Transverse colon (tissue), 4 donors: ENCODE data around the gene DENND1B. TPM values are rescaled to one million over a fixed set of nuclear protein-coding genes. Genes with fewer than 3 reads are reported as not detected.

Source experiments
- DNase-seq: peaks from one replicate; pipeline ENCODE4 v3.0.0-alpha.2; 2019
- H3K27ac ChIP-seq, 4 donors: fragments of 200-600 bp; sonication (generic); 2 replicates each; pipeline ENCODE4 v1.5.1; 2016 to 2018; ENCODE audit warnings: inconsistent platforms in 4 of 4
- H3K27me3 ChIP-seq: fragments of 200-600 bp; sonication (generic); 2 replicates; pipeline ENCODE4 v1.5.1; 2017; ENCODE audit warnings: inconsistent platforms
- H3K36me3 ChIP-seq, 4 donors: fragments of 200-600 bp; sonication (generic); 2 replicates each; pipeline ENCODE4 v1.5.1; 2017 to 2019; ENCODE audit warnings: inconsistent platforms in 4 of 4
- H3K4me1 ChIP-seq, 4 donors: fragments of 200-600 bp; sonication (generic); 2 replicates each; pipeline ENCODE4 v1.5.1; 2017 to 2020; ENCODE audit warnings: inconsistent platforms in 4 of 4
- H3K4me3 ChIP-seq, 4 donors: fragments of 200-600 bp; sonication (generic); 1 replicate in 1 of 4; 2 replicates in 3 of 4; pipeline versions ENCODE4 v1.5.1 to v1.6.1; 2017 to 2019; ENCODE audit warnings: inconsistent platforms in 4 of 4
- H3K9me3 ChIP-seq, 2 donors: fragments of 200-600 bp; sonication (generic); 2 replicates each; pipeline ENCODE4 v1.5.1; 2017 to 2019; ENCODE audit warnings: inconsistent platforms in 2 of 2
- CTCF ChIP-seq, 5 experiments: fragments of 200-600 bp in 3 of 5; fragments of 450-650 bp in 2 of 5; sonication (generic) in 3 of 5; IDR thresholded peaks; 1 replicate in 2 of 5; 2 replicates in 3 of 5; pipeline ENCODE4 v1.5.1; 2016 to 2017; ENCODE audit warnings: antibody characterized with exemption in 5 of 5, inconsistent platforms in 3 of 5, mild to moderate bottlenecking in 2 of 5, moderate library complexity in 1 of 5
- EP300 ChIP-seq: sonication (generic); formaldehyde crosslinking; IDR thresholded peaks from one replicate; pipeline ENCODE4 v1.6.1; 2017; ENCODE audit warnings: antibody characterized with exemption, low read depth
- POLR2A ChIP-seq: fragments of 450-650 bp; IDR thresholded peaks from one replicate; pipeline ENCODE4 v1.6.1; 2016; ENCODE audit warnings: antibody characterized with exemption, mild to moderate bottlenecking, moderate library complexity
- POLR2AphosphoS5 ChIP-seq, 3 donors: sonication (generic); formaldehyde crosslinking; IDR thresholded peaks; one replicate each; pipeline ENCODE4 v1.6.1; 2016; ENCODE audit warnings: antibody characterized with exemption in 3 of 3
- WGBS, 2 donors: methylation state at CpG; one replicate each; pipeline ENCODE4 v1.1.5; 2018; ENCODE audit warnings: low coverage in 1 of 2; 5-methylcytosine and 5-hydroxymethylcytosine counted together
- in situ Hi-C, 4 donors: fragments of 200-750 bp; cut with MboI; loops; one replicate each; pipeline versions ENCODE4 v1.15.0 to v1.15.1; 2017; ENCODE audit warnings: low sequenced_read_pairs in 3 of 4, low pct_ligation_motif_present in 1 of 4, low pct_unique_long_range_greater_than_20kb in 1 of 4
- intact Hi-C: fragments of 100-400 bp; cut with DNase I; formaldehyde crosslinking; loops from one replicate; pipeline ENCODE4 v1.15.1; 2023; ENCODE audit warnings: low total_unique reads
- total RNA-seq, 4 donors: library from RNA; depleted of rRNA; stranded (reverse); fragments of >200 nt; gene quantifications; one replicate each; pipeline ENCODE4 v1.1.0, GENCODE V29; 2016

The DENND1B gene
- total RNA-seq, 4 donors from 2014 or later, result 21.9 to 59.9 (median 42.3) TPM

- Histone ChIP-seq H3K4me3 (no peak overlapping the region), H3K27ac (no peak overlapping the region), H3K27me3 (no peaks in the 10 kb centered on the region), H3K9me3 (no peaks in the 10 kb centered on the region), H3K36me3 (no peaks in the 10 kb centered on the region), H3K4me1 (no peaks in the 10 kb centered on the region)
- no peak for DNase-seq
- TF ChIP-seq CTCF (IDR thresholded peaks at IDR 0.05), result peak; percentile 16 to 32 (median 27)
- no peak for TF ChIP-seq POLR2AphosphoS5 (IDR thresholded peaks at IDR 0.05)
- no peak for TF ChIP-seq EP300
- in situ Hi-C loops (loop anchor here (10.0 to 25.0 kb wide), 4 partner anchors 243 to 268 kb away; no protein-coding TSS in a partner anchor), intact Hi-C loops (no loop called here)
- WGBS, 2 donors, result 39 to 54% methylated on average over 1 to 2 of the region's 2 CpGs
These were observed 156.2 kb downstream of the DENND1B start for GRCh38 chr1:197619008-197619640.

GRCh38 chr1:197618061-197618460 is 157.2 kb downstream of the DENND1B start:
- H3K27ac ChIP-seq, result no peak overlapping the region
- no peaks in the 10 kb centered on the region for H3K27me3 ChIP-seq
- no peak overlapping the region for H3K4me3 ChIP-seq
- TF ChIP-seq EP300 (no peak), CTCF (IDR thresholded peaks at IDR 0.05) (no peak), POLR2AphosphoS5 (IDR thresholded peaks at IDR 0.05) (no peak), POLR2A (no peak)
- no peak for DNase-seq
- H3K36me3 ChIP-seq, result no peaks in the 10 kb centered on the region
- 80 to 89% methylated on average over 3 of the region's 3 CpGs for WGBS, 2 donors
- no peaks in the 10 kb centered on the region for H3K9me3 ChIP-seq
- intact Hi-C loops (no loop called here), in situ Hi-C loops (loop anchor here (10.0 to 25.0 kb wide), 4 partner anchors 244 to 269 kb away; no protein-coding TSS in a partner anchor)
- no peaks in the 10 kb centered on the region for H3K4me1 ChIP-seq

GRCh38 chr1:197615693-197616011 is 159.6 kb downstream of the DENND1B start:
- TF ChIP-seq POLR2A, result no peak
- TF ChIP-seq EP300, result no peak
- no peak for TF ChIP-seq CTCF (IDR thresholded peaks at IDR 0.05)
- TF ChIP-seq POLR2AphosphoS5 (IDR thresholded peaks at IDR 0.05), result no peak
- no peaks in the 10 kb centered on the region for H3K27me3 ChIP-seq
- no peaks in the 10 kb centered on the region for H3K9me3 ChIP-seq
- DNase-seq, result no peak
- intact Hi-C loops, result no loop called here
- in situ Hi-C loops, result loop anchor here (10.0 to 25.0 kb wide), 4 partner anchors 247 to 272 kb away; no protein-coding TSS in a partner anchor
- WGBS, 2 donors, result 58 to 68% methylated on average over 2 of the region's 2 CpGs
- H3K36me3 ChIP-seq, result no peaks in the 10 kb centered on the region
- H3K4me1 ChIP-seq, result no peaks in the 10 kb centered on the region
- no peak overlapping the region for H3K27ac ChIP-seq
- no peak overlapping the region for H3K4me3 ChIP-seq

- Histone ChIP-seq H3K36me3 (no peaks in the 10 kb centered on the region), H3K4me1 (no peaks in the 10 kb centered on the region), H3K27ac (no peak overlapping the region), H3K9me3 (no peaks in the 10 kb centered on the region), H3K4me3 (no peak overlapping the region), H3K27me3 (no peaks in the 10 kb centered on the region)
- DNase-seq, result peak; percentile 19
- intact Hi-C loops, result no loop called here
- TF ChIP-seq POLR2AphosphoS5 (IDR thresholded peaks at IDR 0.05), result no peak
- TF ChIP-seq CTCF (IDR thresholded peaks at IDR 0.05), result peak; percentile 46 to 53 (median 49)
- in situ Hi-C loops, result loop anchor here (10.0 to 25.0 kb wide), 4 partner anchors 247 to 272 kb away; no protein-coding TSS in a partner anchor
- WGBS, 2 donors, result 39 to 42% methylated on average over 3 of the region's 3 CpGs
These were observed 160.2 kb downstream of the DENND1B start for GRCh38 chr1:197614916-197615692.
